Peyer's patch (tissue), 4 donors: ENCODE measurements around the gene GLTP.

Source experiments
- POLR2A ChIP-seq, 2 donors: fragments of 450-650 bp; IDR thresholded peaks; one replicate each; pipeline ENCODE4 v1.5.1; 2017; ENCODE audit warnings: antibody characterized with exemption in 2 of 2, mild to moderate bottlenecking in 2 of 2, moderate library complexity in 2 of 2
- TF ChIP-seq, protein P1 (sequence below), 6 experiments: fragments of 450-650 bp in 4 of 6; fragments of 200-600 bp in 2 of 6; sonication (generic) in 1 of 6; IDR thresholded peaks; one replicate each; pipeline ENCODE4 v1.5.1; 2017 to 2019; ENCODE audit warnings: antibody characterized with exemption in 6 of 6, mild to moderate bottlenecking in 3 of 6, moderate library complexity in 1 of 6

DNA sequence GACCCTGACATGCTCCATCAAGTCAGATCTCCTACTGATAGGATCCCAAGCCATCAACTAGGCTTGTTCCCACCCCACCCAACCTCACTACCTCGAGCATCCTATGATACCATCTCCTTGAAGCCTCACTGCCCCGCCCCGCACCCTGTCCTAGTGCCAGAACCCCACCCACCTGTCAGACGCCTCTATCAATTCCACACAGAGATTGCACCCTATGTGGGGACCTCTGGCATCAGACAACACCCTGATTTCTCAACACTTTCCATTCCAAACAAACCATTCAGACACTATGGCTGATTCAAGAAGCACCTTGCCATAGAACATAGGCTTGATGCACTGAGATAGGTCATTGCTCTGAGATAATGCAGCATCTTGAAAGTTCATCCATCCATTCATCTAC is 3.1 kb upstream of the GLTP start:
- TF ChIP-seq, protein P1, sequence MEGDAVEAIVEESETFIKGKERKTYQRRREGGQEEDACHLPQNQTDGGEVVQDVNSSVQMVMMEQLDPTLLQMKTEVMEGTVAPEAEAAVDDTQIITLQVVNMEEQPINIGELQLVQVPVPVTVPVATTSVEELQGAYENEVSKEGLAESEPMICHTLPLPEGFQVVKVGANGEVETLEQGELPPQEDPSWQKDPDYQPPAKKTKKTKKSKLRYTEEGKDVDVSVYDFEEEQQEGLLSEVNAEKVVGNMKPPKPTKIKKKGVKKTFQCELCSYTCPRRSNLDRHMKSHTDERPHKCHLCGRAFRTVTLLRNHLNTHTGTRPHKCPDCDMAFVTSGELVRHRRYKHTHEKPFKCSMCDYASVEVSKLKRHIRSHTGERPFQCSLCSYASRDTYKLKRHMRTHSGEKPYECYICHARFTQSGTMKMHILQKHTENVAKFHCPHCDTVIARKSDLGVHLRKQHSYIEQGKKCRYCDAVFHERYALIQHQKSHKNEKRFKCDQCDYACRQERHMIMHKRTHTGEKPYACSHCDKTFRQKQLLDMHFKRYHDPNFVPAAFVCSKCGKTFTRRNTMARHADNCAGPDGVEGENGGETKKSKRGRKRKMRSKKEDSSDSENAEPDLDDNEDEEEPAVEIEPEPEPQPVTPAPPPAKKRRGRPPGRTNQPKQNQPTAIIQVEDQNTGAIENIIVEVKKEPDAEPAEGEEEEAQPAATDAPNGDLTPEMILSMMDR (IDR thresholded peaks at IDR 0.05) = no peak
- TF ChIP-seq POLR2A (IDR thresholded peaks at IDR 0.05) = no peak
